ENCODE results near the gene TSPAN10.
"Not testable (repeated sequence)": the region's sequence is repeated elsewhere in the genome, so short reads cannot be mapped to it uniquely, and the experiment has no call there.

TSPAN10 gene

DNA sequence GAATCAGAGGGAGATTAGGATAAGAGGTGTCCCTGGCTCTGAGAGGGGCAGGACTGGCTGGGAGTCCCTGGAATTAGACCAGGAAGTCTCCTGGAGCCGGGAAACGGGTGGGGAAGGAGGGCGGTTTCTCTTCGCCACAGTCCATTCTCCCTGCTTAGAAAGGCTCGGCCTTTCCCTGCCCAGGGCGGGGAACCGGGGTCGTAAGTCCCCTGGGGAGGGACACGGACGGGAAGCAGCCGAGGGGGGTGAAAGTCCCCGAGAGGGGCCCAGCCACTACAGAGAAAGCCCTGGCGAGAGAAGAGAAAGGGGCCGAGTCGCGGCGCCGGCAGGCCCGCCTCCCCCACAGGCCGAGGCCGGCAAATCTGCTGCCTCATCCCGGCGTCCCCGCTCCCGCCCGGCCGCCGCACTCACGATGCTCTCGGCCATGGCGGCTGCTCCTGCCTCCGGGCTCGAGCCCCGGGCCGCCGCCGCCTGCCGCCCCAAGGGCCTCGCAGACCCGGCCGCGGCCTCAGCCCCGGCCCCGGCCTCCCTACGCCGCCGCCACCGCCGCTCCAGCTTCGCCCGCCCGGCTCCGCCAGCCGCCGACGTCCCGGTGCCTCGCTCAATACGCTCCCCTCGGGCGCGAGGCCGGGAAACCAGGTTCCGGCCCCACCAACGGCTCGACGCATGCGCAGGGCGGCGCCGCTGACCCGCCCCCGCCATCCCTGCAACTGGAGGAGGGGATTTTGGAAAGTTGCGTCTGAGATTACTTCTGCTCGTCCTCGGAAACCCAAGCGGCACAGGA is at the start of gene TSPAN10, which contains the start of gene NPLOC4:
Gene TSPAN10, plus strand, starts transcription at position 692 of the 784 bp plus-strand sequence. CDS start 5,217 bp downstream, outside the sequence.
Gene NPLOC4, minus strand, starts transcription at position 608 of the 784 bp plus-strand sequence. Its CDS starts 182 bp downstream, at position 426.
- DNase-seq: peak; percentile 85

DNA sequence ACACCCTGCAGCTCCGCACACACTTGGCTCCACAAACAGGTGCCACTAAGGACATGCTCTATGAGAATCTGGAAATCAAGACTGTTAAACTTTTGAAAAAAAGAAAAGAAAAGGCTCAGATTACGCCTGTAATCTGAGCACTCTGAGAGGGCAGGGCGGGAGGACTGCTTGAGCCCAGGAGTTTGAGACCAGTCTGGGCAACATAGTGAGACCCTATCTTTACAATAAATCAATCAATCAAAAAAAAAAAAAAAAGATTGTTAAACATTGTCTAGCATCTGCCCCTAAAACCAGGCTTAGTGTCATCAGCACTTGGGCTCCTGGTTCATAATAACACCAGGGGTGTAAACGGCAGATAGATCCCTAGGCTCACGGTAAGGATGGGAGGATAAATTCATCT is 47.4 kb upstream of the TSPAN10 start:
- DNase-seq: no peak

DNA sequence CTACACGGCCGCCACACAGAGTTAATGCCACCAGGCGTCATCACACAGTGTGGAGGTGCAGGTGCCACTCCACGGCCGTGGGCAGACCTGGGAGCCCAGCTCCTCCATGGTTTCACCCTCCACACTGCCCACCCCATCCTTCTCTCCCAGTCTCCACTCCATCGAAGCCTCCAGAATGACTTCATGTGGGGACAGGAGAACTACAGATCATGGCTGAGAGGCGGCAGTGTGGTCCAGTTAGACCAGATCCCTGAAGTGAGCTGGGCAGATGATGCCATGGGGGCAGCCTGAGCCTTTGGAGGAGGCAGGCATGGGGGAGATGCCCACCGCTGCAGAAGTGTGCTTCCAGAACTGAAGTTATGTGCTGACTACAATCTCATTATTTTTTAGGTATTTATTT is 46.9 kb upstream of the TSPAN10 start:
- DNase-seq: no peak

DNA sequence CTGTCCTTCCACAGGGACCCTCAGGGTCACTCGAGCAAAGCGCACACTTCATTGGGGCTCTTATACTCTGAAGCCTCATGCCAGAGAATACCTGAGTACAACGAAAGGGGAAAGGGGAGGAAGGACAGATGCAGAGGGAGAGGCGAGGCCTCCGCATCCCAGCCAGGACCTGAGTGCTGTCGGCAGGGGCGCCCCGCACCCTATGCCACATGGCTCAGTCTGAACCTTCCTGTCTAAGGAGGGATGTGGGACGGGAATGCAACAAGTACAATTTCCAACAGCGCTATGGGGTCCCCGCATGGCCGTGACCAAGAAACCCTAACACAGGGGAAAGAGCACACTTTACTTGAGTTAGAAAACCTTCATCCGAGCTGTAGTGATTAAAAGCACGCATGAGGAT is 45.0 kb upstream of the TSPAN10 start:
- DNase-seq: no peak

DNA sequence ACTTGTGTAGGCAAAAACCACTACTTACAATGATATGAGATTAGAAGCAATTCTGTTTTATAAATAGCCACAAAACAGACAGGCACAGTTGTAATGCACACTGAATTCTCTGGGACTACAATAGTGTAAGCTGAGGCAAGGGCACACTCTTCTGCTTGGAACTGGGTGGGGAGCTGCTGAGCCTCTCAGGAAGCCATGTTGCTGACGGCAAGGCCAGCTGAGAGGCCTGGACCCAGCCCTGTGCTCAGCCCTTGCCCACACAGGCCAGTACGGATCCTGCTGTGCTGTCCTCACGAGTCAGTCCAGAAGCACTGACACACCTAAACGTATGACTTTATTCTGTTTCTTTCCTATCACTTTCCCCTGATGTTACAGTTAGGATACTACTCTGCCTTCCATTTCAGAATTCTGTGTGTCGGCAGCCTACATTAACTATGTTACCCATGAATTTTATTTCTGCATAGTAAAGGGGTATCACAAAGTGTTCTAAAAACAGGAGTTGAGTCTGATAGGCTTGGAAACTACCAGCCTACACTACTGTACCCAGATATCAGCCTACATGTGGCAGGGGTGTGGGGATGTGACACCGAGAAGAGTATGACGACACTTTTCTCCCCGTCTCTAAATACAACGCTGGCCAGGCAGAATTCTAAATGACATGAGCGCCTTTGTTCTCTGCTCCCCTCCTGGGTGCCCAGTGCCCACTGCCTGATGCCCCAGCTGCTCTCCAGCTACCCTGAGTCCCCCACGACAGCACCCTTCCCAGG is 43.7 kb upstream of the TSPAN10 start:
- DNase-seq: no peak

DNA sequence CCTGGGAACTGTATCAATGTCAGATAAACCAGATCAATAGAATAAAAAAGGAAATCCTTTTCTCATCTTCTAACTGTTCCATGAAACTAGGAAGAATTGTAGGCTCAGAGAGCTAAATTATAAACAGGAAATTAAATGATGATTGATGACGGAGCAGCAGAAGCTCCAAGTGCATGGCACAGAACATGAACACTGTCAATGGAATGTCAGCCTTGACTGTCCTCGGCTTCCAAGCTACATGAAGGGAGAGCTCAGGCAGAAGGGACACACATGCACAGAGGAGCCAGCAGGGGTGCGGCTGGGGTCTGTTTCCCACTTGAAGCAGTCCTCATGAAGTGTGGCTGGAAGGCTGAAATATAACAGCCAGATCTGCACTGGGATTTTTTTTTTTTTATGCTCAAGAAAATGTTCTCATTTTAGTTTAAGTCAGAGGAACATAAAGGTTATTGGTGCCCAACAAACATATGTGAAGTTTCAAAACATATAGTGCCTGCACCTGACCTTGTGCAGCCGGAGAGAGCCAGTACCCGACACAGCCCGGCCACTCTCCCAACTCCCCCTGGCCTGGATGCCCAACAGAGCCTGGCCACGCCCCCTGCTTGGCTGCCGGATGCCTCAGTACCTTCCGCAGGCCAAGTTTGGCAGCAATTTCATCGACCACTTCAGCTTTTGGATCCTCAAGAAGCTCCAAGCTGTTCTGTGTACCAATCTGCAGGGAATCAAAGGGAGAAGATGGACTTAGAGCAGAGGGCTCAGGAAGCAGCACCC is 37.1 kb upstream of the TSPAN10 start:
- DNase-seq: peak; percentile 88

DNA sequence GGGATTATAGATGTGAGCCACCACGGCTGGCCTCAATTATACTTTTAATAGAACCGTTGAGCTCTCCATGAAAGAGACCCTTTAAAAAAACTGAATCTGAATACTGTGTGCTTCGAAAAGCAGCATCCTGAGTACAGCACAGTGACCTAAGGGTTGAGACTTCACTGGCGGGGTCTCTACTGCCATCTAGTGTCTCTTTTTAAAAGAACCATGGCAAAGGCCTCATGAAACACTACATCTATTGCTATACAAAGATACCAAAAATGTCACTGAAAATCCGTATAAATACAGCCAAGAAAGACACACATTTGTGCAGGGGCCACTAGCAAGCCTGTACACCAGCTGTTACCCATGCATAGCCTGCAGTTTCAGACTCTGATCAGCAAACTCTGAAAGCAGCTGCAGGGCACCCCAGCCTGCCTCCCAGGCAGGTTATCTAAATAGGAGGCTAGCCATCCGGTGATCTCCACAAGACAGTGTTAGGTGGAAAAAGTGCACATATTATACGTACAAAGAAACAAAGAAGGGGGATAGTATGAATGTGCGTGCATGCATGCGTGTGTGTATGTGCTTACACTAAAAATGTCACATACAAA is 35.4 kb upstream of the TSPAN10 start:
- DNase-seq: peak; percentile 77

DNA sequence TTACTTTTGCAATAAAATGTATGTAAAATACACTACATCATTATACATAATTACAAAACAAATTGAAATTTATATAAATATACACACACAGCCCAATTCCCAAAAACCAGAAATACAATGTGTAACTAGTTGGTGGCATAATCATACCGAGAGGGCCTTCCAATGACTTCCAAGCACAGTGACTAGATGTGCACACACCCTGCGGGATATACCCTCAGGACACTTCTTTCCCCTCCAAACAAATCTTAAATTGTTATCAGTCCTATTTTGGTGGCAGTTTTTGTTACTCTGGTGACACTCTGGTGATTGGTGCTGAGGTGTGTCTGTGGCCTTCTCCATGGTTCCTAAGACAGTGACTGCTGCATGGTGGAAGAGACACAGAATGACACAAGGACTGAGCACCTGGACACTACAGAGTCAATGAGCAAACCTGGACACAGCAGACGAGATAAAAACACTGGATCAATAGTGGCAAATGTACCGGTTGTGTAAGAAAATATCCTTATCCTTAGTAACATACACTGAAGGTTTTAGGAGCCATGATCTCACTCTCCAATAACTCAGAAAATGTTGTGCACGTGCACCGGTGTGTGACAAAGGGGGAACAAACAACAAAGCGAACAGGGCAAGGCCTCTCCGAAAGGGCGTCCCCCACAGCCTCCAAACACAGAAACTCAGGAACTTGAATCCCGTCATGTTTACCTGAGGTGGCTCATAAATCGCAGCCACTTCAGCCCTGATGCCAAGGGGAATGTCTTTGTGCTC is 33.0 kb upstream of the TSPAN10 start:
- DNase-seq: no peak

DNA sequence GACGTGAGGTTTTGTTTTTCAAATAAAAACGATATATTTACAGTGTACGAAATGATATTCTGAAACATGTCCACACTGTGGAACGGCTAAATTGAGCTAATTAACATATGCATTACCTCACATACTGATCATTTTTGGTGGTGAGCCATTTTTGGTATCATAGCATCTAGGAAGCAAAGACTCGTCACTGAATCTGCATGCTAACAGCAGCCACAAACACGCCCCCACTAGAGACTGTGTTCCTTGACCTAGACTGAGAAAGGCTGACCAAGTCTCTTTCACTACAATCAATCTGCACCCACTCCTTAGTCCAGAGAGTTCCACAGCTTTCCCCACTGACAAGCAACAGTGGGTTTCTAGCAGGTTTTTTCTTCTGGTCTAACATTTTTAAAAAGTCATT is 29.6 kb upstream of the TSPAN10 start:
- peak; percentile 22 for DNase-seq

DNA sequence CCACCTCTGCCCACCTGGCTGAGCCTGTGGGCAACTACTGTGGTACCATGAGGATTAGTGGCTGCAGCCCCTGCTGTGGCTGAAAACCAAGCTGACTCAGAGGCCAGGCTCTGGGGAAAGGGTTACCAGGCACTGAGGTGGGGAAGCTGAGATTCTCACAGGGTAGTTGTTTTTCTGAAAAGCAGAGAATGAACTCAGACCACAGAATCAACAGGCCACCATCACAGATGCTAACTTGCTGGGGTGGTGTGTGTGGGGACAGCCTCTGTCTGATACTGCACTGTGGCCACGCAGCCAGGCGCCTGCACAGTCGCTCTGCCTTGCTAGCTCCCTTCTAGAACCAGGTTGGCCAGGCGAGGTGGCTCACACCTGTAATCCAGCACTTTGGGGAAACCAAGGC is 28.9 kb upstream of the TSPAN10 start:
- DNase-seq: no peak

DNA sequence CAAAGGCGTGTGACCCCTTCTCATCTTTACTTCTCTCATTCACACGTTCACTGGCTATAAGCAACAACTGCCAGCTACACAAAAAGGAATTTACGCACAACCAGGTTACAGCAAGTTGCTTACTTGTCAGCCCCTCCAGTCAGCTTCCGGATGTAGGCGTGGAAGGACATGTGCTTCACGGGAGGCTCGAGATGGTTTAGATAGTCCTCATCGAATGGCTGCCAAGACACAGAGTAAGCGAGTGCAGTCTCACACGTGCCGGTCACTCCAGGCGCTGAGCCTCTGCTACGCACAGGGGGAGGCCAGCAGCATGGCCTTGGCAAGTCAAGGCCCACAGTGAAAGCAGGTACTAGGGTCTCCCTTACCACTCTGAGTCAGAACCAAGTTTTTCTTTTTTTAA is 28.4 kb upstream of the TSPAN10 start:
- DNase-seq: no peak

DNA sequence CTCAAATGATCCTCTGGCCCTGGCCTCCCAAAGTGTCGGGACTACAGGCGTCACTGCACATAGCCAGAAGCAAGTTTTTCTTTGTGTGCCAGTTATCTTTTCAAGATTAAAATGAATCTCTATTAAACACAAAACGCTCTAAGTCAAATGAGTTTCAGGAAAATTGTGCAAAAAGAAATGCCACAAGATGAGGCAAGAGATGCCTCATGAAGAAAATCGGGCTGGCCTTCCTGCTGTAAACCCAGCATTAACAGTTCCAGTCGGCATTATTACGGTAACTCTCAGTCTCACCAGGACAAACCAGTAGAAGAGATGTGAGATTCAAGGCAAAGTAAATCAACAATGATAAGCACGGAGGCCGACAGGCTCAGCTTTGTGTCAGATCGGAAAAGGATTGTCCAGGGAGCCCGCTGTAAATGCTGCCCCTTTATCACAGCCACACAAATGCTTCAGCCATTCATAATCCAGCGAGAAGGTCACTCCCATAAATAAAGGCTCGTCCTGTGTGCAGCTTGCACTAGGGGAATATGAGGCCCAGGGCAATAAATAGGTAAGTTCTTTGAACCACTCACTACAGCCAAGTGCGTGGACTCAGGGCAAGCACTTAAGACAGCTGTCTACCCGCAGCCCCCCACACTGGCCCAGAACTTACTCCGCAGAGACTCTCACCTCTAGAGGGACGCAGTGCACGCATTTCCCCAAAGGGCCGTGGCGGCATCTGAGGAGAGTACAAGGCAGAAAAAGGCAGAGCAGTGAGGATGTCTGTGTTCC is 27.3 kb upstream of the TSPAN10 start:
- DNase-seq: no peak

DNA sequence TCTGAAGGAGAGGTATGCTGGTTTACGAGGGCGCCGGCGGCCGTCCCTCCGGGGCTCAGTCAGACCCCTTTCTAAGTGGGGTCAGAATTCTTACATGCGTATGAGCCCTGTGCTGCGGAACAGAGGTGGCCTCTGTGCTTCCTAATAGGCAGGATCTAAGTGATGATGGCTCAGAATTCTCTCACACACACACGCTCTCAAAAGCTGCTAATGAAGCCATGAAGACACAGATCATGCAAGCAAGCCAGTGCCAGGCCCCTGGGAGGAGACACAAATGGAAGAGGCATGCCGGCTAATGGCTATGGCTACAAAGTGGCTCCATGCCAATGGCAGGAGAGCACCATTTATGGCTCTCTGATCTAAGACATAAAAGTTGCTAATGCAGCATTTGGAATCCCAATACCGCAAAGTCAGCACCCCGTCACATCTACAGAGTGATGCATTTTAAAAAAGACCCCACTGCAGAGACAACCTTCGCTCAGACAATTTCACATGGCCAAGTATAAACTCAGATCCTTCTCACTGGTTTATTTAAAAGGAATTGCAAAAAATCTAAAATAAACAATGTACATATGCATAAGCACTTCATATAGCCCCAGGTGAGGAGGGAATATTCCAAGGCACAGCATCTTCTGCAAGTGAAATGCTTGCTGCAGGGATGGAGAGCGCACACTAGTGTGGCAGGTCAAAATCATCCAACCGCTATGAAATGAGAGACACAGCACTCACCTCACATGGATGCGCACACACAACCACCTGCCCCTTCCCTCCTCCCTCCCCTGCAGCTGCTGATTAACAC is 24.6 kb upstream of the TSPAN10 start:
- DNase-seq: no peak

DNA sequence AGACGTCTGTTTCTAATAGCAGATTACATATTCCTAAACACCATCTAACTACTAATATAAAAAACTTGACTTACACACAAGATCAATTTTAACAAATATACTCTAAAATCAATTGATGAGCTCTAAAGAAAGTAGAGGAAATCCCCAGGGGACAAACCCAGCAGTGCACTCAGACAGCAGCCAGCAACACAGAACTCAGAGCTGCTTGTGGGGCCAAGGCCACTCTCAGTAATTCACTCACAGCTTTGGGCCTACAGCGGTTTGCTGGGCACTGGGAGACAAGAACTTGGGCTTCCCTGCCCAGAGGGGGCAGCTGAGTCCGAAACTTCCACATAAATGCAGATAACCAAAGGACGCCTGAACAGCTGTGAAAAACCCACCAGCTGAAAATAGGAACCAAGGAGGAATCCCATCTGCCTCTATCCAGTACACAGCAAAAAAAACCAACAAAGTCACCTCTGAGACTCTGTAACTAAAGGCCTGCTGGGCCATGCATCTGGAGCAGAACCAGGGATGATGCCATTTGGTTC is 21.5 kb upstream of the TSPAN10 start:
- no peak for DNase-seq

DNA sequence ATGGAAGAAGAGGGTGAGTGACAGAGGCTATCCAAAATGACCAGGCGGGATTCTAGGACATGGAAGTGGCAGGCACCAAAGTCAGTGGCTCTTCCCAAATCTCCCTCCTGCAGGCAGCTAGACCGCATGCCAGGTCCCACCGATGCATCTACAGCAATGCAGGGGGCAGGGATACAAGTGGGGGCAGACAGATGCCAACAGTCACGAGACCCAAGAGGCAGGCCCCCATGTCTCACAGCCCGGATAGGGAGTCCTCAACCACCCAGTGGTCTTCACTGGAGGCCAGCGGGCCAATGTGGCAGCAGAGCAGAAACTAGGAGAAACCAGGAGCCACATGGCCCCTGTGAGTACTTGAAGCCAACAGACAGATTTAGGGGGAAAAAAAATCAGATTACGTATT is 20.1 kb upstream of the TSPAN10 start:
- DNase-seq: no peak

DNA sequence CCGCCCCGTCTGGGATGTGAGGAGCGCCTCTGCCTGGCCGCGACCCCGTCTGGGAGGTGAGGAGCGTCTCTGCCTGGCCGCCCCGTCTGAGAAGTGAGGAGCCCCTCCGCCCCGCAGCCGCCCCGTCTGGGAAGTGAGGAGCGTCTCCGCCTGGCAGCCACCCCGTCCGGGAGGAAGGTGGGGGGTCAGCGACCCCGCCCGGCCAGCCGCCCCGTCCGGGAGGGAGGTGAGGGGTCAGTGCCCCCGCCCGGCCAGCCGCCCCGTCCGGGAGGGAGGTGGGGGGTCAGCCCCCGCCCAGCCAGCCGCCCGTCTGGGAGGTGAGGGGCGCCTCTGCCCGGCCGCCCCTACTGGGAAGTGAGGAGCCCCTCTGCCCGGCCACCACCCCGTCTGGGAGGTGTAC is 18.7 kb upstream of the TSPAN10 start:
- not testable (repeated sequence) for DNase-seq

DNA sequence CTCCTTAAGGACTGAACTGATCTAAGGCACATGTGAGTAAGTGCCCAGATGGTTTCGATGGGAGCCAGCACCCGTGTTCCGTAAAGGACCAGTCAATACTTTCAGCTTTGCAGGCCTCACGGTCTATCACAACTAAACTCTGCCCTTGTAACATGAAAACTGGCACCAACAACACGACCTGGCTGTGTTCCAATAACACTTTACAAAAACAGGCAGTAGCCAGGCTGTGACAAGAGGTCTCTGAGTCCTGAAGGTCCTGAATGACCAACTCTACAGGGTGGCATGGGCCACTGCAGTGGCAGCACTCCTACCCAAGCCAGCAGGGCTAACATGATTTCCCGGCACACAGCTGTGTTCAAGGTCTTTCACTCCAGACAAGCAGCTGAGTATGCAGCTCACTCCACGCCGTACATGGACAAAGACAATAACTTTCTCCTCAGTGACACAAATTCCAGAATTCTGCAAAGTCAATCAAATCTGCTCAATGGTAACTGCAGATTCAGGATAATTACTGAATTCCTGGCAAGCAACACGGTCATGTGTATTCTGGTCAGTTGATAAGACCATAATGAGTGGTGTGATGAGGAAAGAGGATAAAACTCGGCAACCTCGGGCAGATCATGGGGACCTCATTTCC is 15.4 kb upstream of the TSPAN10 start:
- no peak for DNase-seq

DNA sequence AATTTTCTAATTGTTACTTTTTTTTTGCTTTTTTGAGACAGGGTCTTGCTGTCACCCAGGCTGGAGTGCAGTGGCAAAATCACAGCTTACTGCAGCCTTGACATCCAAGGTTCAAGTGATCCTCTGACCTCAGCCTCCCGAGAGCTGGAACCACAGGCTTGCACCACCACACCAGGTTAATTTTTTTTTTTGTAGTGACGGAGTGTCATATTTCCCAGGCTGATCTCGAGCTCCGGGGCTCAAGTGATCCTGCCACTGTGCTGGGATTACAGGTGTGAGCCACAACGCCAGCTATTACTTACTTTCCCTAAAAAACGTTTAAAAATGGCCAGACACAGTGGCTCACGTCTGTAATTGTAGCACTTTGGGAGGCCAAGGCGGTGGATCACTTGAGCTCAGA is 6.7 kb upstream of the TSPAN10 start:
- no peak for DNase-seq

DNA sequence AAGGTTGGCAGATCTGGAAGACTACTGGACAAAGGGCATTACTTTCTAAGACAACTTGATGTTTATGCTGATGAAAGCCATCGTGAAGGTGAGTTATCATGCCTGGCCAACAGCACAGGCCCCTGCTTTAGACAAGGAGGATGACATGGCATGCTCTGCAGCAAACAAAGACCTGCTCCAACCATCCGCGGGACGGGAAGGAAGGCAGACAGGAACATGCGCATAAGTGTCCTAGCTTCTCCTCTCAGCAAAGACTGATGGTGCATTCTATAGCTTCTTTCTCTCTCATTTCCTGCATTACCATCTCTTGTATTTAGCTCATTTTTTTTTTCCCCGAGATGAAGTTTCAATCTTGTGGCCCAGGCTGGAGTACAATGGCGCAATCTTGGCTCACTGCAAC is 5.5 kb upstream of the TSPAN10 start:
- no peak for DNase-seq

DNA sequence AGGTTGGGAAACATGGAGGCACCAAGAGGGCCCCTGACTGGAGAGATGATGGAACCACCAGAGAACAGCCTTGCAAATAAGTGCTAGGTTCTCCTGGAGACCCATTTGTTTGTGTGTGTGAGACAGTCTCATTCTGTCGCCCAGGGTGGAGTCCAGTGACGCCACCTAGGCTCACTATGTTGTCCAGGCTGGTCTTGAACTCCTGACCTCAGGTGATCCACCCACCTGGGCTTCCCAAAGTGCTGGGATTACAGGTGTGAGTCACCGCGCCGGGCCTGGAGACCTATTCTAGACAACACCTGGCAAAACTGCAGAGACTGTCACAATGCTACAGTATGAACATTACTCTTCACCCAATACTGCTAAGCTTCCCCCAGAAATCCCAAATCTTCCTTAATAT is 1.6 kb upstream of the TSPAN10 start:
- DNase-seq: no peak
